IPS-20b (cell line): ENCODE data around the gene NHS.

Source experiments
- H3K27ac ChIP-seq: one replicate; pipeline ENCODE4 v1.5.1; 2013; ENCODE audit warnings: low read length
- H3K27me3 ChIP-seq: 2 replicates; pipeline ENCODE4 v1.6.1; 2013; ENCODE audit warnings: mild to moderate bottlenecking, low read length, inconsistent platforms; ENCODE audit not compliant: insufficient read depth
- H3K36me3 ChIP-seq: 2 replicates; pipeline ENCODE4 v1.6.1; 2013; ENCODE audit warnings: low read depth, mild to moderate bottlenecking, inconsistent platforms, low read length, moderate library complexity; ENCODE audit not compliant: insufficient read depth
- H3K4me1 ChIP-seq: 2 replicates; pipeline ENCODE4 v1.6.1; 2013; ENCODE audit warnings: mild to moderate bottlenecking, control low read depth, inconsistent platforms, low read length, moderate library complexity; ENCODE audit not compliant: insufficient read depth
- H3K4me3 ChIP-seq: 2 replicates; pipeline ENCODE4 v1.5.1; 2013; ENCODE audit warnings: mild to moderate bottlenecking, low read length, inconsistent platforms
- H3K9ac ChIP-seq: 2 replicates; pipeline ENCODE4 v1.6.1; 2013; ENCODE audit warnings: low read depth, mild to moderate bottlenecking, inconsistent platforms, low read length, moderate library complexity
- H3K9me3 ChIP-seq: 2 replicates; pipeline ENCODE4 v1.6.1; 2013; ENCODE audit warnings: mild to moderate bottlenecking, low read depth, low read length, inconsistent platforms; ENCODE audit not compliant: insufficient read depth

Gene NHS

DNA sequence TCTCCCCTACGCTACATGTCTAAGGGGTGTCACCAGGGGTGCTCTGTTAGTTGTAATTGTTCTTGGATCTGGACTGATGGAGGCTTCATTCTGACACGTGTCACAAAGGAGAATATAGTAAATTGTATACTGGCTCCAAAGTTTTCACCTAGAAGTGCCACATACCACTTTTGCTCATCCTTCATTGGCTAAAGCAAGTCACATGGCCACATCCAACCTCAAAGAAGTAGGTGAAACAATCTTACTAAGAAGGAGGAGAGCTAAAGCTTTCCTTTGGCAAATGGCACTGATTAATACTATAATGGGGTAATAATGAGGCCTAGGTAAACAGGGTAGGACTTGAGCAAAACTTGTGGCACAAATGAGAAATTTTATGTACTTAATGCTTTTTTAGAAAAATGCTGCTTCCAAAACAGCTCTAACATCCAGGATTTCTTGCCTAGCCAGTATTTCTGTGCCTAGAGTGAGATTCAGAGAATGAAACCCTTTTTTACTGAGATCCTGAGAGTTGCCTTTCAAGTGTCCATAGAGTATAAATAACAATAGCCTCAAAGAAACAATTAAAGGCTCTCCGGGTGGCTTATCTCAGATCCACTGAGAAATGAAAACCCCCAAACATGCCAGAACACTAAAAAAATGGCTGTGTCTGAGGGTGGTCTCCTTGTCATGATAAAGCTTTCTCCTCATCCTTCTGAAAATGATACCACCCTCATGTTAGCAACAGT lies 34.7 kb downstream of the NHS start:
- no peaks in the 10 kb centered on the region for H3K36me3 ChIP-seq
- H3K27me3 ChIP-seq: peaks cover 4% of the 10 kb centered on the region; the same call in 1 of the 2 replicates
- H3K4me3 ChIP-seq: peak overlapping the region; percentile 31; the same call in 1 of the 2 replicates
- H3K9me3 ChIP-seq: no peaks in the 10 kb centered on the region
- H3K27ac ChIP-seq: no peak overlapping the region
- H3K9ac ChIP-seq: no peak overlapping the region
- H3K4me1 ChIP-seq: peaks cover 23% of the 10 kb centered on the region

DNA sequence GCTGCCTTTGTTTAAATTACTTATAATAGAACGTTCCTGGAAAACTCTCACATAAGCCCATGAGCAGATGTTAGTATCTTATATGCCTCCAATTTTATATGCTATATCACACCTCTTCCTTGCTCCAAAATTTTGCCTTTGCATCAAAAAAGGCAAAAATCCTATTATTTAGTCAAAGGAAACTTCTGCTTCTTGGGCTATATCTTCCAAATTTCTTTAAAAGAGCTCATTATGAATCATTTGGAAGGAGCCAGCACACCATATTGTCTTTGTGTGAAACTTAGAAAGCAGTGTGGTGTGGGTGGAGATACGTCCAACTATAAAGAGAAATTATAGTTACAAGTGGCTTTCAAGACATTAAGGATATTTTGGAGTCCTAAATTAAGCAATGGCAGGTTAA lies 35.7 kb downstream of the NHS start:
- H3K27me3 ChIP-seq: peaks cover 4% of the 10 kb centered on the region; the same call in 1 of the 2 replicates
- no peak overlapping the region for H3K9ac ChIP-seq
- H3K36me3 ChIP-seq: no peaks in the 10 kb centered on the region
- H3K27ac ChIP-seq: no peak overlapping the region
- H3K4me3 ChIP-seq: no peak overlapping the region
- H3K4me1 ChIP-seq: peaks cover 31% of the 10 kb centered on the region; the same call in 1 of the 2 replicates
- no peaks in the 10 kb centered on the region for H3K9me3 ChIP-seq

DNA sequence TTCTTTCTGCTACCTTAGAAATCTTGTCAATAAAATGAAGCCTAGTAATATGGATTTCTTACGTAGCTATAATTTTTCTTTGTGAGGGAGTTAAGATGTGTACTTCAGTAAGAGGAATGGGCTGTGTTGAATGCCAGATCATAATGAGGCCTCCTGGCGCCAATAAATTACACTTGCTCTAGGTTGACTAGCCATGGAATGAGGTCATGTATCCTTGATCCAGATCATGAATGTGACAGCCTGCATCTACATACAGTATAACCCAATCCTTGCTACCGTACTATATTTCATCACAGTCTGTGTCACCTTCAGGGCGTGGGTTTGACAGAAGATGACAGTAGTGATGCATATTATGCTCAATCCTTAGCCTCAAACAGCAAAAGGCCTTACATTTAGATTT lies 36.2 kb downstream of the NHS start:
- Histone ChIP-seq H3K4me3 (no peak overlapping the region), H3K27ac (no peak overlapping the region), H3K36me3 (no peaks in the 10 kb centered on the region), H3K9me3 (no peaks in the 10 kb centered on the region), H3K4me1 (peaks cover 36% of the 10 kb centered on the region; the same call in 1 of the 2 replicates), H3K9ac (no peak overlapping the region), H3K27me3 (peaks cover 4% of the 10 kb centered on the region; the same call in 1 of the 2 replicates)

DNA sequence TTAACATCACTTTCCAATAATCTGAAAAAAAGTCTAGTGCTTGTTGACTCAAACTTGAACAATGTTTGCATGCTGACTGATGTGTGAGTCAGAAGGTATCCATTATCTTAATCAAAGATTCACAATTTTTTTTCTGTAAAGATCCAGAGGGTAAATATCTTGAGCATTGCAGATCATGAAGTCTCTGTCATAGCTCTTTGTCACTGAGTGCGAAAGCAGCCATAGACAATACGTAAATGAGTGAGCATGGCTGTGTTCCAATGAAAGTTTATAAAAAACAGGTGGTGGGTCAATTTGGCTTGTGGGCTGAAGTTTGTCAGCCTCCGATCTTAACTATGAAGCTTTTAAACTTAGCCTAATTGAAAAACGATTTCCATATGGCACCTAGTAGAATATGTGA lies 37.7 kb downstream of the NHS start:
- Histone ChIP-seq H3K36me3 (no peaks in the 10 kb centered on the region), H3K9ac (no peak overlapping the region), H3K4me1 (peaks cover 41% of the 10 kb centered on the region; the same call in 1 of the 2 replicates), H3K9me3 (no peaks in the 10 kb centered on the region), H3K27me3 (no peaks in the 10 kb centered on the region; the same call in 1 of the 2 replicates), H3K27ac (no peak overlapping the region), H3K4me3 (no peak overlapping the region)

DNA sequence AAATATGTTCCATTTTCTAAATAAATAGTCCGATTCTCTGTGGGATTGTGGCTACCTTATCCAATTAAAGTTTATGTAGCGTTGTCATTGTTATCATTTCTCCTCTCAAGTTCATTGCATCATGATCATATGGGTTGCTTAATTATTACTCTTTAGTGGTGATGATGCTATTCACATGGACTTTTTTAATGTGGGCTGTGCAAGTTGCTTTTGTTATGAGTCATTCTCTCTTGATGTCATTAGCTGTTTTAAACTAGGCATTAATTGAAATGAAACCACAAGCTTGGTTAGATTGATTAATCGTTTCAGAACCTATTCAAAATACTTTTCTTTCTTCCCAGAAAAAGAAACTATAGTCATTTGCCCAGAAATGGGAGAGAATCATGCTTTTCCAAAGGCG lies 38.2 kb downstream of the NHS start:
- no peak overlapping the region for H3K4me3 ChIP-seq
- peaks cover 41% of the 10 kb centered on the region; the same call in 1 of the 2 replicates for H3K4me1 ChIP-seq
- no peak overlapping the region for H3K27ac ChIP-seq

DNA sequence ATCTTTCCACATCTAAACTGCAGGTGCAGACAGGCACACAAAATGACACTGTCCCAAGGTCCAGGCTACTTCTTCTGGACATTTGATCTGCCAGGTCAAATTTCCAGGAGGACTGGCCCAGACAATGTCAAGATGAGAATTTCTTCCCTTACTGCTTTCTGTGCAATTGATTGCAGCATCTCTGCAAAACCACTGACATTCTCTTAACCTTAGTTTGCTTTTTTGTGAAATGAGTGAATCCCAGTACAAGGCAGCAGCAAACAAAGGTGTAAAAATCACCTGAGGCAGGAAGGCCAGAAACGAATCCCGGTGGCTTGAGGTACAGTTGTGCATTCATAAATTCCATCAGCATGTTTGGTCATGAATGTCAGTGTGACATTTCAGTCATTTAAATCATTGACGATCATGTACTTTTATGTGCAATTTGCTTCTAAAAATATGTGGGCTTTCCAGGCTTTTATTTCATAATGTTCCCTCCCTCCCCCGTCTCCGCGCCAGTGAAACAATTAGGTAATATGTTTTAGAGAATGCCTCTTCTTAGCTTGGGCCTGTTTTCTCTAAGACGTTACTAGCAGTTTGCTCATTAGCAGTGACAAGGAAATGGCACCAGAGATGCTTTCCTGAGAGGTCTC lies 39.1 kb downstream of the NHS start:
- Histone ChIP-seq H3K9me3 (no peaks in the 10 kb centered on the region), H3K27me3 (no peaks in the 10 kb centered on the region), H3K27ac (no peak overlapping the region), H3K9ac (no peak overlapping the region), H3K4me1 (peaks cover 41% of the 10 kb centered on the region; the same call in 1 of the 2 replicates), H3K36me3 (no peaks in the 10 kb centered on the region), H3K4me3 (peak overlapping the region; percentile 33; the same call in 1 of the 2 replicates)

More for the DNA sequence above, 38.2 kb downstream of the NHS start:
- Histone ChIP-seq H3K27me3 (no peaks in the 10 kb centered on the region; the same call in 1 of the 2 replicates), H3K9me3 (no peaks in the 10 kb centered on the region), H3K36me3 (no peaks in the 10 kb centered on the region), H3K9ac (no peak overlapping the region)

- H3K36me3 ChIP-seq: no peaks in the 10 kb centered on the region
- no peak overlapping the region for H3K27ac ChIP-seq
- no peak overlapping the region for H3K9ac ChIP-seq
- H3K9me3 ChIP-seq: no peaks in the 10 kb centered on the region
- peaks cover 36% of the 10 kb centered on the region; the same call in 1 of the 2 replicates for H3K4me1 ChIP-seq
- no peaks in the 10 kb centered on the region for H3K27me3 ChIP-seq
- H3K4me3 ChIP-seq: peak overlapping the region; percentile 42
These were observed 39.8 kb downstream of the NHS start for GRCh38 chrX:17414839-17415238.

GRCh38 chrX:17415242-17415810 lies 40.3 kb downstream of the NHS start:
- Histone ChIP-seq H3K4me1 (peaks cover 36% of the 10 kb centered on the region; the same call in 1 of the 2 replicates), H3K27ac (no peak overlapping the region), H3K36me3 (no peaks in the 10 kb centered on the region), H3K9me3 (no peaks in the 10 kb centered on the region), H3K4me3 (peak overlapping the region; percentile 42), H3K9ac (no peak overlapping the region), H3K27me3 (no peaks in the 10 kb centered on the region)

GRCh38 chrX:17417372-17417771 lies 42.4 kb downstream of the NHS start:
- H3K4me3 ChIP-seq: no peak overlapping the region

DNA sequence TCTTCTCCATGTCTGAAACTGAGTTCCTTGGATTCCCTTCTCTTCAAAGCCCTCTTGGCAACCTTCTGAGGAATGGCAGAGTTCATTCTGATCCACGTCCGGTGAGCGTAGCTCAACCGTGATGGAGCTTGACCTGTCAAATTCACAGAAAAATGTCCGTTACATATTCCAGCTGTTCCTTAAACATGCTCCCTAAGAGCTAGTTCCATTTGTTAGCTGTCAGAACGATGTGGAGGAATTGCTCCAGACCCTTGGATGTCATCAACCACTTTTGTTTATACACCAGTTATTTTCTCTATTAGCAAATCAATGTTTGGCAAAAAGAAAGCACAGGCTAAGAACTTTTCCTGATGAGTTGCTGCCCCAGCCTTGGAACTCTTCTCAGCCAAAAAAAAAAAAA lies 50.1 kb downstream of the NHS start:
- no peaks in the 10 kb centered on the region for H3K4me1 ChIP-seq
- no peaks in the 10 kb centered on the region for H3K36me3 ChIP-seq
- no peaks in the 10 kb centered on the region for H3K9me3 ChIP-seq
- H3K27ac ChIP-seq: no peak overlapping the region
- no peaks in the 10 kb centered on the region for H3K27me3 ChIP-seq
- no peak overlapping the region for H3K4me3 ChIP-seq
- no peak overlapping the region for H3K9ac ChIP-seq

More at GRCh38 chrX:17417372-17417771, 42.4 kb downstream of the NHS start:
- no peak overlapping the region for H3K9ac ChIP-seq
- no peak overlapping the region for H3K27ac ChIP-seq
- H3K4me1 ChIP-seq: peaks cover 29% of the 10 kb centered on the region; the same call in 1 of the 2 replicates
- H3K9me3 ChIP-seq: no peaks in the 10 kb centered on the region
- no peaks in the 10 kb centered on the region for H3K36me3 ChIP-seq
- H3K27me3 ChIP-seq: no peaks in the 10 kb centered on the region

DNA sequence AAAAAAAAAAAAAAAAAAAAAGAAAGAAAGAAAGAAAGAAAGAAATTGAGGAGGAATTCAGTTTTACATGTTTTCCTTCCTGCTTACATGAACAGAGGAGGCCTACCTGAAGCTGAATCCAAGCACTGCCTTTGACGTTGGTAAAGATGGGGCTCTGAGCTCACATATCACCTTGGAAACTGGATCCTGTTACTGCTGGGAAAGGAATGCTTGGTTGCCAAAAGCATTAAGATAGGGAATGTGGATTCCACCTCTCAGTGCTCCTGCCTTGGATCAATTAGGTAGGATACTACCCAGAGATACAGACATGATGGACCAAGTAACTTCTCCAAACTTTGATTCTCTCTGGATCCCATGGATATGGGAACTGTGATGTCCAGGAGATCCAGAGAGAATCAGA lies 50.6 kb downstream of the NHS start:
- H3K36me3 ChIP-seq: no peaks in the 10 kb centered on the region
- no peaks in the 10 kb centered on the region for H3K9me3 ChIP-seq
- no peak overlapping the region for H3K27ac ChIP-seq
- H3K4me3 ChIP-seq: no peak overlapping the region
- H3K27me3 ChIP-seq: no peaks in the 10 kb centered on the region
- no peaks in the 10 kb centered on the region for H3K4me1 ChIP-seq
- no peak overlapping the region for H3K9ac ChIP-seq
